Stimulated activated naive CD8-positive, alpha-beta T cell treated with anti-CD3 and anti-CD28 coated beads, Interleukin-15, amount 100 ng/mL, for 72 hours (primary cell): Measurements from ENCODE around the gene ENPP7.

ENCODE experiments used
- ATAC-seq: fragments of 150-1000 bp; cut with Tn5 transposase; 2 replicates; pipeline ENCODE4 v1.10.0; 2021; ENCODE audit warnings: mild to moderate bottlenecking, moderate library complexity
- DNase-seq, 2 donors: peaks; one replicate each; pipeline ENCODE4 v3.0.0; 2021 to 2022
- H3K27ac Mint-ChIP-seq, 2 donors: one replicate each; pipeline ENCODE4 v1.8.0; 2022; ENCODE audit warnings: mild to moderate bottlenecking in 2 of 2, mixed read lengths in 2 of 2, moderate library complexity in 2 of 2
- H3K27me3 Mint-ChIP-seq: one replicate; pipeline ENCODE4 v1.8.0; 2022; ENCODE audit warnings: mixed read lengths
- H3K4me1 Mint-ChIP-seq: one replicate; pipeline ENCODE4 v1.8.0; 2022; ENCODE audit warnings: mild to moderate bottlenecking, mixed read lengths
- H3K4me3 Mint-ChIP-seq, 2 donors: one replicate each; pipeline ENCODE4 v1.8.0; 2022; ENCODE audit warnings: mild to moderate bottlenecking in 2 of 2, mixed read lengths in 2 of 2, moderate library complexity in 1 of 2
- H3K9me3 Mint-ChIP-seq, 2 donors: one replicate each; pipeline ENCODE4 v1.8.0; 2022; ENCODE audit warnings: mixed read lengths in 2 of 2

Gene ENPP7

GRCh38 chr17:79783891-79784290, 53.1 kb downstream of the ENPP7 start:
- no peak for ATAC-seq
- Mint-ChIP-seq H3K4me1 (peaks cover 39% of the 10 kb centered on the region), H3K9me3 (no peaks in the 10 kb centered on the region), H3K27me3 (peaks cover 79% of the 10 kb centered on the region), H3K27ac (peak overlapping the region in 1 of 2 donors; percentile 61), H3K4me3 (no peak overlapping the region)
- DNase-seq, result no peak

GRCh38 chr17:79784353-79785016, 53.7 kb downstream of the ENPP7 start:
- Mint-ChIP-seq H3K9me3 (no peaks in the 10 kb centered on the region), H3K27ac (peak overlapping the region in 1 of 2 donors; percentile 61), H3K27me3 (peaks cover 81% of the 10 kb centered on the region), H3K4me1 (peaks cover 33% of the 10 kb centered on the region), H3K4me3 (no peak overlapping the region)
- no peak for DNase-seq
- no peak for ATAC-seq

- no peak overlapping the region for H3K4me3 Mint-ChIP-seq
- no peak for DNase-seq
Observed at GRCh38 chr17:79785017-79785899, 54.5 kb downstream of the ENPP7 start.

DNA sequence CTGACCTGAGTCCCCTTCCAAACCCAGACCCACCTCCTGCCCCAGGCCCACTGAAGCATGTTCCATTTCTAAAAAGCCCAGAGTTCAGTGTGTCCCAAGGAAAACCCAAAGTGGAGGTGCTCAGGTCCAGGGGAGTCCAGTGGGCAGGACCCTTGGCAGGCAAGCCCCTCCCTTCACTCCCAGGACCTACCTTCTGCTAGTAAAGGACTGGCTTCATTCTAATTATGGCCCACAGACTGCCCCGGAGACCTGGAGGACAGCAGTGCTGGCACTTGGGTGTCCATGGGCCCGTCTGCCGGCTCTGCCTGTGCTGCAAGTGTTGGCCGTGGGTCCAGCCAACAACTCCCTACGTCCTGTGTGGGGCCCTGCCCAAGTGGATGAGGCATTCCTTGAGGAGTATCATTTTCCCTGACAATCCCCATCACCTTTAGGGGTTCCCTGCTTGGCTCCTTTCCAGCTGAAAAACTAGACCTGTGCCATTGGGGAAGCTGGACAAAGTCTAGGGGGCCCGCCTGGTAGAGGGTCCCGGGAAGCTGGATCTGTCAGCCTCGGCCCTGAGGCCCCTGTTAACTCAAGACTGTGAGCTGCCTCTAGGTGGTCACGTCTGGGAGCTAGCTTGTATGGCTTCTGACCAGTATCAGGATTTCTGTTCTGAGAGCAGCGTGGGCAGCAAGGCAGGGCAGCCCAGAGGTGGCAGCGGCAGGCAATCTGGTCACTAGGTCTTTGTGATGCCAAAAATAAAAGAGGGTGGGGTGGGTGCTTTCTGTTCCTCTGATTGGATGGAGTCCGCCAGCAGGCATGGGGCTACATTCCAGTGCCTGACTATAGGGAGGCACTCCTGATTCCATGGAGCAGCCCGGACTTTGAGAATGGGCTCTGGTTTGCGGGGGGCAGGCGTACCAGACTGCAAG, 55.4 kb downstream of the ENPP7 start:
- no peaks in the 10 kb centered on the region for H3K9me3 Mint-ChIP-seq
- no peak overlapping the region for H3K4me3 Mint-ChIP-seq
- ATAC-seq, result no peak
- H3K4me1 Mint-ChIP-seq, result peaks cover 30% of the 10 kb centered on the region
- no peak for DNase-seq
- no peak overlapping the region for H3K27ac Mint-ChIP-seq
- peaks cover 81% of the 10 kb centered on the region for H3K27me3 Mint-ChIP-seq

More at GRCh38 chr17:79785017-79785899, 54.5 kb downstream of the ENPP7 start:
- H3K27me3 Mint-ChIP-seq, result peaks cover 81% of the 10 kb centered on the region
- no peak for ATAC-seq
- peaks cover 30% of the 10 kb centered on the region for H3K4me1 Mint-ChIP-seq
- H3K9me3 Mint-ChIP-seq, result no peaks in the 10 kb centered on the region
- H3K27ac Mint-ChIP-seq, result no peak overlapping the region

GRCh38 chr17:79786930-79787643, 56.3 kb downstream of the ENPP7 start:
- H3K9me3 Mint-ChIP-seq, result no peaks in the 10 kb centered on the region
- DNase-seq, result no peak
- H3K4me1 Mint-ChIP-seq, result peaks cover 30% of the 10 kb centered on the region
- H3K4me3 Mint-ChIP-seq, result no peak overlapping the region
- ATAC-seq, result no peak
- H3K27me3 Mint-ChIP-seq, result peaks cover 81% of the 10 kb centered on the region
- H3K27ac Mint-ChIP-seq, result no peak overlapping the region

- Mint-ChIP-seq H3K4me1 (peaks cover 28% of the 10 kb centered on the region), H3K27ac (no peak overlapping the region), H3K27me3 (peaks cover 82% of the 10 kb centered on the region), H3K9me3 (no peaks in the 10 kb centered on the region), H3K4me3 (no peak overlapping the region)
- ATAC-seq (no peak), DNase-seq (no peak)
Observed at GRCh38 chr17:79788455-79788854, 57.7 kb downstream of the ENPP7 start.

DNA sequence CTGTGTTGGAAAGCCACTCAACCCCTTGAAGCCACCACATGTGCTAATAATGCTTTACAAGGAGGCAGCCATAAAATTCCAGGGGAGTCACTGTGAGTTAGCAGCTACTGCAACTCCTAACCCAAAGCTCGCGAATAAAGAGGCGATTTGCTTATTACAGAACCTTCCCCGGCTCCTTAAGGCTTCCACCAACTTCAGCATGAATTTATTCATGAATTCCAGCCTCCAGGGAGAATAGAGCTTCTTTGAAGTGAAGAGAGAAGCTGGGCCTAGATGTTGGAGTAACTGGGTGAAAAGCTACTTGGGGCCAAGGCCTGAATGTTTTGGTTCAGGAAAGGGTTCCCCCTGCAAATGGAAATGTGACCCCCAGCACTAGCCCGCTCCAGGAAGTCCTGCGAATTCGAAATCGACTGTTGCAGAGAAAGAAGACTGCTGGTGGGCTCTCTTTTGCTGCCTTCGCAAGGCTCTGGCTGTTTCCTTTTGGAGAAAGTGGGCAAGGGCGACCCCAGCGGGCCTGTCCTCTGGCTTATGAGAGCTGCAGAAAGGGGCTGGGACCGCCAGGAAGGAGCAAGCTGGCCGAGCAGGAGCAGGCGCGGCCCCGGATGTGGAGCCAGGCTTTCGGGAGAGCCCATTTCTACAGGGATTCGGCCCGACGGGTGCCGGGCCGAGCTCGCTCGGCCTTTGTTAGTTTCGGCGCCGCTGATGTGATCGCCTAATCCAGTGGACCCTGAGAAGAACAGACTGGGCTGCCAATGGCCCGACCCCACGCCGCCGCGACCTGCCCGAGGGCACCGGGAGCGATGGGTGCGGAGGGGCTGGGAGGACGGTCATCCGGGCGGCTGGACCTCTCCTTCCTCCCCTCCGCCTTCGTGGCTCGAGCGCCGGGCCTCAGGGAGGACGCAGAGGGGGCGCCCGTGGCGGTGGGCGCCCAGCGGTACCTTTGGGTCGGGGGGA, 58.5 kb downstream of the ENPP7 start:
- Mint-ChIP-seq H3K9me3 (no peaks in the 10 kb centered on the region), H3K4me3 (peak overlapping the region in 1 of 2 donors; percentile 63), H3K4me1 (peaks cover 28% of the 10 kb centered on the region), H3K27me3 (peaks cover 88% of the 10 kb centered on the region), H3K27ac (no peak overlapping the region)
- DNase-seq (no peak), ATAC-seq (no peak)

DNA sequence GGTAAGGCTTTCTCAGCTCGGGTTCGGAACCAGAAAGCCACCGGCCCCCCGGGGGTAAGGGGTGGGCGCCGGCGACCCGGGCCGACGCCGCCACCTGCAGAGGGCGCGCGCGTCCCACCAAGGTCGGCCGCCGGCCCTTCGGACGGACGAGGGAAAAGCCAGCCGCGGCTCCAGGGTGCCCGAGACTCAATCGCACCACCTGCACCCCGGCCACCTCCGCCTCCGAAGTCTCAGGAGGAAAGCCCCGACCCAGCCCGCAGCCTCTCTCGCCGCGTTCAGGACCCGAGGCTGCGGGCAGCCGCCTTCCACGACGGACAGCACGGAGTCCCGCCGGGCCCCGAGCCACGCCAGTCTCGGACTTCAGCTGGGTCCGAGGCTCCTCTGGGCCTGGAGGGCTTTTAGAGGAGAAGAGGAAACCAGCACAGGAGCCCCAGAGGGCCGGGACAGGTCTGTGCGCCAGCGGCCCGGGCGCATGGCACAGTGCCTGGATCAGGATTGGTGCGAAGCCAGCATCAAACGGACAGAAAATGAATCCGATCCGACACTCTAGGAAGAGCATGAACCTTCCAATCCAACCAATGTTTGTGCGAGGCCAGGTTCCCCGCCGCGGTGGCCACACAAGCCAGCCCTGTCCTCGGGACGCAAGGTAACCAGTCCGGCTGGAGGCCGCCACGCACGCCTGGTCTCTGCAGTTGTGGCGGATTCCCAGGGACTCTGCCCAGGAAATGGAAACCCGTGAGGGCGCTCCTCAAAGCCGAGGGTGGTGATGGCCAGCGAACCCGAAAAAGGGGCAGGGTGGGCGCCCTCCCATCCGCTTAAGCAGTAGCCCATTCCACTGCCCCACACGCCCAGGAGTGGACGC, 59.4 kb downstream of the ENPP7 start:
- Mint-ChIP-seq H3K4me3 (peak overlapping the region; percentile 9 to 45), H3K27me3 (peaks cover 86% of the 10 kb centered on the region), H3K27ac (peak overlapping the region in 1 of 2 donors; percentile 12), H3K9me3 (no peaks in the 10 kb centered on the region), H3K4me1 (peaks cover 28% of the 10 kb centered on the region)
- ATAC-seq (peak; percentile 57), DNase-seq (no peak)

- no peak overlapping the region for H3K27ac Mint-ChIP-seq
- no peaks in the 10 kb centered on the region for H3K9me3 Mint-ChIP-seq
- peaks cover 77% of the 10 kb centered on the region for H3K27me3 Mint-ChIP-seq
- peaks cover 34% of the 10 kb centered on the region for H3K4me1 Mint-ChIP-seq
- ATAC-seq (peak; percentile 31), DNase-seq (no peak)
- H3K4me3 Mint-ChIP-seq, result peak overlapping the region; percentile 20 to 52
Observed at GRCh38 chr17:79790805-79791734, 60.3 kb downstream of the ENPP7 start.

GRCh38 chr17:79791735-79792161, 61.0 kb downstream of the ENPP7 start:
- Mint-ChIP-seq H3K27me3 (peaks cover 70% of the 10 kb centered on the region), H3K4me1 (peaks cover 39% of the 10 kb centered on the region), H3K9me3 (no peaks in the 10 kb centered on the region), H3K4me3 (no peak overlapping the region), H3K27ac (no peak overlapping the region)
- ATAC-seq (no peak), DNase-seq (no peak)
